ENCODE data around the gene INPP1.

The INPP1 gene

GRCh38 chr2:190342611-190343010, 778 bp upstream of the INPP1 start:
- DNase-seq, result no peak
- no peak overlapping the region for H3K4me2 ChIP-seq (ENCODE audit: insufficient read depth, low read length)
- no peaks in the 10 kb centered on the region for H3K79me2 ChIP-seq (ENCODE audit: insufficient read depth, low read length)
- no peaks in the 10 kb centered on the region for H3K9me3 ChIP-seq (ENCODE audit: insufficient read depth, low read length, severe bottlenecking)
- TF ChIP-seq EZH2 (IDR thresholded peaks at IDR 0.05; ENCODE audit: borderline replicate concordance, low read depth, low read length, severe bottlenecking), result no peak
- TF ChIP-seq, protein P1, sequence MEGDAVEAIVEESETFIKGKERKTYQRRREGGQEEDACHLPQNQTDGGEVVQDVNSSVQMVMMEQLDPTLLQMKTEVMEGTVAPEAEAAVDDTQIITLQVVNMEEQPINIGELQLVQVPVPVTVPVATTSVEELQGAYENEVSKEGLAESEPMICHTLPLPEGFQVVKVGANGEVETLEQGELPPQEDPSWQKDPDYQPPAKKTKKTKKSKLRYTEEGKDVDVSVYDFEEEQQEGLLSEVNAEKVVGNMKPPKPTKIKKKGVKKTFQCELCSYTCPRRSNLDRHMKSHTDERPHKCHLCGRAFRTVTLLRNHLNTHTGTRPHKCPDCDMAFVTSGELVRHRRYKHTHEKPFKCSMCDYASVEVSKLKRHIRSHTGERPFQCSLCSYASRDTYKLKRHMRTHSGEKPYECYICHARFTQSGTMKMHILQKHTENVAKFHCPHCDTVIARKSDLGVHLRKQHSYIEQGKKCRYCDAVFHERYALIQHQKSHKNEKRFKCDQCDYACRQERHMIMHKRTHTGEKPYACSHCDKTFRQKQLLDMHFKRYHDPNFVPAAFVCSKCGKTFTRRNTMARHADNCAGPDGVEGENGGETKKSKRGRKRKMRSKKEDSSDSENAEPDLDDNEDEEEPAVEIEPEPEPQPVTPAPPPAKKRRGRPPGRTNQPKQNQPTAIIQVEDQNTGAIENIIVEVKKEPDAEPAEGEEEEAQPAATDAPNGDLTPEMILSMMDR (IDR thresholded peaks at IDR 0.05; ENCODE audit: borderline replicate concordance, extremely low read depth, low read length, poor library complexity, severe bottlenecking), result no peak
- ATAC-seq (ENCODE audit: insufficient read depth, low read depth), result no peak
- no peak overlapping the region for H3K9ac ChIP-seq (ENCODE audit: low read depth, low read length)
- no peak overlapping the region for H2AFZ ChIP-seq (ENCODE audit: low read depth, low read length)
- H3K27me3 ChIP-seq (ENCODE audit: insufficient read depth, low read length, poor library complexity), result no peaks in the 10 kb centered on the region
- no peaks in the 10 kb centered on the region for H3K4me1 ChIP-seq (ENCODE audit: insufficient read depth, low read length)
- H3K4me3 ChIP-seq (ENCODE audit: low read depth in 1 of 2, low read length in 2 of 2), result no peak overlapping the region
- no peaks in the 10 kb centered on the region for H4K20me1 ChIP-seq (ENCODE audit: insufficient read depth, low read length)
- no peaks in the 10 kb centered on the region for H3K36me3 ChIP-seq (ENCODE audit: insufficient read depth, low read length)
- H3K27ac ChIP-seq (ENCODE audit: low read length), result no peak overlapping the region

DNA sequence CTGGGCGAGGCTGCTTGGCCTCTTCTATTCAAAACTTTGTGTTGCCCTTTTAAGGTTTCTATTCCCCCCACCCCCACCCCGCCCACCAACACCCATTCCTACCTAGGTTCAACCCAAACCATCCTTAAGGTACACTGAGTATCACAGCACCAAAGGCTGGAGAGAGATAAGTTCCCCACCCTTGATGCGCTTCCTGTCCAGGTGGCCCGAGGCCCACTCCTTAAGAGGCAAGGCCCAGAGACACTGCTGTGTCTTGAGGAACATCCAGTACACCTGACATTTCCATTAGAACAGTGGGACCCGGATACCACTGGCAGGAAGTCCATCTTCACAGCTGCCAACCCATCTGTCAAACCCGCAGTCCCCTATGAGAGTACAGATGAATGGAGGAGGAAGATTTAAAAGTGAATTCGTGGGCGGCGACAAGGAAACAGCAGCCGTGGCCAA, 277 bp upstream of the INPP1 start:
- DNase-seq, result no peak
- no peak for ATAC-seq (ENCODE audit: insufficient read depth, low read depth)
- no peaks in the 10 kb centered on the region for H4K20me1 ChIP-seq (ENCODE audit: insufficient read depth, low read length)
- H3K9ac ChIP-seq (ENCODE audit: low read depth, low read length), result no peak overlapping the region
- no peak for TF ChIP-seq EZH2 (IDR thresholded peaks at IDR 0.05; ENCODE audit: borderline replicate concordance, low read depth, low read length, severe bottlenecking)
- TF ChIP-seq, protein P1 (IDR thresholded peaks at IDR 0.05; ENCODE audit: borderline replicate concordance, extremely low read depth, low read length, poor library complexity, severe bottlenecking), result no peak
- no peaks in the 10 kb centered on the region for H3K27me3 ChIP-seq (ENCODE audit: insufficient read depth, low read length, poor library complexity)
- no peak overlapping the region for H3K27ac ChIP-seq (ENCODE audit: low read length)
- H3K9me3 ChIP-seq (ENCODE audit: insufficient read depth, low read length, severe bottlenecking), result no peaks in the 10 kb centered on the region
- no peaks in the 10 kb centered on the region for H3K79me2 ChIP-seq (ENCODE audit: insufficient read depth, low read length)
- H3K36me3 ChIP-seq (ENCODE audit: insufficient read depth, low read length), result no peaks in the 10 kb centered on the region
- H3K4me1 ChIP-seq (ENCODE audit: insufficient read depth, low read length), result no peaks in the 10 kb centered on the region
- H3K4me3 ChIP-seq (ENCODE audit: low read depth in 1 of 2, low read length in 2 of 2), result no peak overlapping the region
- no peak overlapping the region for H3K4me2 ChIP-seq (ENCODE audit: insufficient read depth, low read length)
- H2AFZ ChIP-seq (ENCODE audit: low read depth, low read length), result no peak overlapping the region

GRCh38 chr2:190344276-190344827, 963 bp downstream of the INPP1 start:
- Histone ChIP-seq H2AFZ (ENCODE audit: low read depth, low read length) (no peak overlapping the region), H3K4me2 (ENCODE audit: insufficient read depth, low read length) (no peak overlapping the region), H3K4me1 (ENCODE audit: insufficient read depth, low read length) (no peaks in the 10 kb centered on the region), H3K36me3 (ENCODE audit: insufficient read depth, low read length) (no peaks in the 10 kb centered on the region), H3K79me2 (ENCODE audit: insufficient read depth, low read length) (no peaks in the 10 kb centered on the region), H3K27me3 (ENCODE audit: insufficient read depth, low read length, poor library complexity) (no peaks in the 10 kb centered on the region), H3K4me3 (ENCODE audit: low read depth in 1 of 2, low read length in 2 of 2) (no peak overlapping the region), H3K9me3 (ENCODE audit: insufficient read depth, low read length, severe bottlenecking) (no peaks in the 10 kb centered on the region), H3K27ac (ENCODE audit: low read length) (no peak overlapping the region), H3K9ac (ENCODE audit: low read depth, low read length) (no peak overlapping the region), H4K20me1 (ENCODE audit: insufficient read depth, low read length) (no peaks in the 10 kb centered on the region)
- TF ChIP-seq, protein P1 (IDR thresholded peaks at IDR 0.05; ENCODE audit: borderline replicate concordance, extremely low read depth, low read length, poor library complexity, severe bottlenecking), result no peak
- TF ChIP-seq EZH2 (IDR thresholded peaks at IDR 0.05; ENCODE audit: borderline replicate concordance, low read depth, low read length, severe bottlenecking), result no peak
- no peak for ATAC-seq (ENCODE audit: insufficient read depth, low read depth)
- no peak for DNase-seq

All from DND-41 (cell line).